Measurements from ENCODE around the gene NFKB1.

DNA sequence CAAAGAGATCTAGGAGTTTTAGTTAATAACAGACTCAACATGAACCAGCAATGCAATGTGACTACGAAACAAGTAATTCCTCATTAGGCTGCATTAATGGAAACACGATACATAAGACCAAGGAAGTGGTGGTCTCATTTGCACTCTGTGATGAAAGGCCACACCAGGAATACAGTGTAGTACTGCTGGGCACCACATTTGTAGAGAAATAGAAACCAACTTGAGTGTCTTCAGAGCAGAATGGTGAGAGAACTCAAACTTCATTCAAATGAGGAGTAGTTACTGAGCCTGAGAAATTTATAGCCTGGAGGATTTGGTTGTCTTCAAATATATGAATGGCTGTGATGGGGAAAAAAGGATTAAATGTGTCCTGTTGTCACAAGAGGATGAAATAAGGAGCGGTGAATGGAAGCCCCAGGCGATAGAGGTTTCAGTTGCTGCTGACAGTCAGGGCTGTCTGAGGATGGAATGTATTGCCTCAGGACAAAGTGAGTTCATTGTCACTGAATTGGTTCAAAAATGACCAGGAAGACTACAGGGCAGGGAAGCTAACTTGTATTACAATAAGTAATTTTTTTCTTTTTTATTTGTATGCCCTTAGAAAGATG lies 50.9 kb downstream of the NFKB1 start:
- TF ChIP-seq EZH2 (IDR thresholded peaks at IDR 0.05; ENCODE audit: borderline replicate concordance, low read length): no peak
- TF ChIP-seq, protein P1, sequence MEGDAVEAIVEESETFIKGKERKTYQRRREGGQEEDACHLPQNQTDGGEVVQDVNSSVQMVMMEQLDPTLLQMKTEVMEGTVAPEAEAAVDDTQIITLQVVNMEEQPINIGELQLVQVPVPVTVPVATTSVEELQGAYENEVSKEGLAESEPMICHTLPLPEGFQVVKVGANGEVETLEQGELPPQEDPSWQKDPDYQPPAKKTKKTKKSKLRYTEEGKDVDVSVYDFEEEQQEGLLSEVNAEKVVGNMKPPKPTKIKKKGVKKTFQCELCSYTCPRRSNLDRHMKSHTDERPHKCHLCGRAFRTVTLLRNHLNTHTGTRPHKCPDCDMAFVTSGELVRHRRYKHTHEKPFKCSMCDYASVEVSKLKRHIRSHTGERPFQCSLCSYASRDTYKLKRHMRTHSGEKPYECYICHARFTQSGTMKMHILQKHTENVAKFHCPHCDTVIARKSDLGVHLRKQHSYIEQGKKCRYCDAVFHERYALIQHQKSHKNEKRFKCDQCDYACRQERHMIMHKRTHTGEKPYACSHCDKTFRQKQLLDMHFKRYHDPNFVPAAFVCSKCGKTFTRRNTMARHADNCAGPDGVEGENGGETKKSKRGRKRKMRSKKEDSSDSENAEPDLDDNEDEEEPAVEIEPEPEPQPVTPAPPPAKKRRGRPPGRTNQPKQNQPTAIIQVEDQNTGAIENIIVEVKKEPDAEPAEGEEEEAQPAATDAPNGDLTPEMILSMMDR (IDR thresholded peaks at IDR 0.05; ENCODE audit: low read length): no peak
